C4-2B (cell line): ENCODE data around the gene WNK1.

Experiments used
- H3K27ac ChIP-seq: fragments of 450-650 bp; 2 replicates; pipeline ENCODE4 v1.5.1; 2017
- CTCF ChIP-seq: fragments of 450-650 bp; conservative IDR thresholded peaks from 2 replicates; pipeline ENCODE4 v1.5.1; 2017; ENCODE audit warnings: mild to moderate bottlenecking
- ZFX ChIP-seq: fragments of 450-650 bp; IDR thresholded peaks from 2 replicates; pipeline ENCODE4 v1.6.1; 2017

Gene WNK1

GRCh38 chr12:851343-851742 is 99.0 kb downstream of the WNK1 start:
- TF ChIP-seq CTCF (no peak), ZFX (no peak)
- H3K27ac ChIP-seq = no peak overlapping the region

- TF ChIP-seq CTCF (no peak), ZFX (no peak)
- H3K27ac ChIP-seq = no peak overlapping the region
Observed at GRCh38 chr12:851913-852312, 99.5 kb downstream of the WNK1 start.

- H3K27ac ChIP-seq = no peak overlapping the region
- TF ChIP-seq CTCF = no peak
- no peak for TF ChIP-seq ZFX
Observed at GRCh38 chr12:852864-853263, 100.5 kb downstream of the WNK1 start.

- TF ChIP-seq ZFX (no peak), CTCF (no peak)
- H3K27ac ChIP-seq = no peak overlapping the region
Observed at GRCh38 chr12:857611-858010, 105.2 kb downstream of the WNK1 start.

- no peak for TF ChIP-seq ZFX
- TF ChIP-seq CTCF = no peak
- no peak overlapping the region for H3K27ac ChIP-seq
Observed at GRCh38 chr12:862303-862911, 110.0 kb downstream of the WNK1 start.

GRCh38 chr12:863285-863684 is 110.9 kb downstream of the WNK1 start:
- TF ChIP-seq ZFX (no peak), CTCF (no peak)
- H3K27ac ChIP-seq = no peak overlapping the region

GRCh38 chr12:865614-866013 is 113.2 kb downstream of the WNK1 start:
- no peak for TF ChIP-seq CTCF
- no peak for TF ChIP-seq ZFX
- no peak overlapping the region for H3K27ac ChIP-seq
